ENCODE data around the gene HSPA8. TPM values are rescaled to one million over a fixed set of nuclear protein-coding genes. Genes with fewer than 3 reads are reported as not detected.
A peak's percentile ranks its signal among the peaks of the same experiment; 100 is the strongest.

HSPA8 gene
- total and polyA plus RNA-seq, 7 experiments from 2014 or later = 763 to 2,366 (median 832) TPM

DNA sequence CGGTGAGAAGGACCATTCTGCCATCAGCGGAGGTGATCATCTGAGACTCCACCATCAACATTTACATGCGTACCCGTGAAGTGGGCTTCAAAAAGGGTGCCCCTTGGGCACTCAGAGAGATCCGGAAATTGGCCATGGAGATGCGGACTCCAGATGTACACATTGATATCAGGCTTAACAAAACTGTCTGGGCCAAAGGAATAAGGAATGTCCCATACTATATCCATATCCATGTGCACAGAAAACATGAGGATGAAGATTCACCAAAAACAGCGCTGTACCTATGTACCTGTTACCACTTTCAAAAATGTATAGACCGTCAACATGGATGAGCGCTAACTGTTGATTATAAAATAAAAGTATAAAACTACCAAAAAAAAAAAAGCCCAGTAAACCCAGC lies 10.8 kb downstream of the HSPA8 start:
- H3K36me3 ChIP-seq (ENCODE audit: control insufficient read depth in 2 of 3, insufficient read depth in 3 of 3, low read length in 3 of 3) = peaks cover 2 to 28% (median 7%) of the 10 kb centered on the region in 3 experiments
- H3K4me3 ChIP-seq (ENCODE audit: low read length) = no peak overlapping the region
- no peak overlapping the region for H3K4me3 Mint-ChIP-seq
- H3K9me3 ChIP-seq (ENCODE audit: control insufficient read depth in 2 of 3, low read length in 3 of 3) = no peaks in the 10 kb centered on the region
- DNase-seq = no peak
- no peak overlapping the region for H3K27ac ChIP-seq (ENCODE audit: low read depth, low read length)
- H3K36me3 Mint-ChIP-seq = peaks cover 0 to 25% (median 13%) of the 10 kb centered on the region in 5 donors
- H3K27me3 Mint-ChIP-seq = peaks cover 0 to 10% (median 0%) of the 10 kb centered on the region in 5 donors
- peaks cover 15 to 27% (median 22%) of the 10 kb centered on the region in 7 donors for H3K4me1 Mint-ChIP-seq
- H3K27ac Mint-ChIP-seq = no peak overlapping the region
- H3K9me3 Mint-ChIP-seq = no peaks in the 10 kb centered on the region
- no peak for ATAC-seq
- peaks cover 17 to 23% of the 10 kb centered on the region in 2 donors for H3K4me1 ChIP-seq (ENCODE audit: control insufficient read depth in 2 of 2, insufficient read depth in 2 of 2, low read length in 2 of 2)
- ChIA-PET CTCF (interaction anchor here (0.6 kb wide), 1 partner anchor 49 kb away, joined by 4 read pairs; no protein-coding TSS in a partner anchor), POLR2A (no interaction called here)
- intact Hi-C loops (cut with micrococcal nuclease) = loop anchor here in 1 of 2 donors (10.0 kb wide), 1 partner anchor 186 kb away; no protein-coding TSS in a partner anchor
- H3K27me3 ChIP-seq (ENCODE audit: control insufficient read depth in 2 of 2, insufficient read depth in 2 of 2, low read length in 2 of 2) = no peaks in the 10 kb centered on the region

- H3K9me3 ChIP-seq (ENCODE audit: control insufficient read depth in 2 of 3, low read length in 3 of 3) = no peaks in the 10 kb centered on the region
- intact Hi-C loops (cut with micrococcal nuclease) = no loop called here
- H3K4me3 ChIP-seq (ENCODE audit: low read length) = no peak overlapping the region
- Mint-ChIP-seq H3K4me1 (no peaks in the 10 kb centered on the region), H3K4me3 (no peak overlapping the region), H3K9me3 (no peaks in the 10 kb centered on the region), H3K27ac (no peak overlapping the region), H3K27me3 (peaks cover 0 to 10% (median 0%) of the 10 kb centered on the region in 5 donors), H3K36me3 (peaks cover 0 to 7% (median 0%) of the 10 kb centered on the region in 5 donors)
- H3K27ac ChIP-seq (ENCODE audit: low read depth, low read length) = no peak overlapping the region
- no peaks in the 10 kb centered on the region for H3K36me3 ChIP-seq (ENCODE audit: control insufficient read depth in 2 of 3, insufficient read depth in 3 of 3, low read length in 3 of 3)
- POLR2A ChIA-PET = interaction anchor here (1.4 to 1.8 kb wide), 2 partner anchors 9 to 11 kb away, joined by 4 to 6 read pairs; no protein-coding TSS in a partner anchor
- DNase-seq = no peak
- H3K4me1 ChIP-seq (ENCODE audit: control insufficient read depth in 2 of 2, insufficient read depth in 2 of 2, low read length in 2 of 2) = no peaks in the 10 kb centered on the region
- ATAC-seq = no peak
- CTCF ChIA-PET = interaction anchor here (1.4 kb wide), 1 partner anchor 30 kb away, joined by 3 read pairs; no protein-coding TSS in a partner anchor
- no peaks in the 10 kb centered on the region for H3K27me3 ChIP-seq (ENCODE audit: control insufficient read depth in 2 of 2, insufficient read depth in 2 of 2, low read length in 2 of 2)
Measured at GRCh38 chr11:123047947-123048293, 14.0 kb downstream of the HSPA8 start.

- Histone ChIP-seq H3K27me3 (ENCODE audit: control insufficient read depth in 2 of 2, insufficient read depth in 2 of 2, low read length in 2 of 2) (no peaks in the 10 kb centered on the region), H3K36me3 (ENCODE audit: control insufficient read depth in 2 of 3, insufficient read depth in 3 of 3, low read length in 3 of 3) (no peaks in the 10 kb centered on the region), H3K4me1 (ENCODE audit: control insufficient read depth in 2 of 2, insufficient read depth in 2 of 2, low read length in 2 of 2) (no peaks in the 10 kb centered on the region), H3K4me3 (ENCODE audit: low read length) (no peak overlapping the region), H3K9me3 (ENCODE audit: control insufficient read depth in 2 of 3, low read length in 3 of 3) (no peaks in the 10 kb centered on the region), H3K27ac (ENCODE audit: low read depth, low read length) (no peak overlapping the region)
- Mint-ChIP-seq H3K4me3 (no peak overlapping the region), H3K27ac (no peak overlapping the region), H3K9me3 (no peaks in the 10 kb centered on the region), H3K4me1 (no peaks in the 10 kb centered on the region), H3K36me3 (peaks cover 0 to 7% (median 0%) of the 10 kb centered on the region in 5 donors), H3K27me3 (peaks cover 0 to 10% (median 0%) of the 10 kb centered on the region in 5 donors)
- CTCF ChIA-PET = interaction anchor here (0.6 to 1.4 kb wide), 2 partner anchors 8 to 30 kb away, joined by 3 read pairs; no protein-coding TSS in a partner anchor
- intact Hi-C loops (cut with micrococcal nuclease) = no loop called here
- no peak for DNase-seq
- POLR2A ChIA-PET = interaction anchor here (0.6 to 1.8 kb wide), 3 partner anchors 9 to 244 kb away, joined by 3 to 6 read pairs (median 4); no protein-coding TSS in a partner anchor
- no peak for ATAC-seq
Measured at GRCh38 chr11:123047266-123047946, 14.5 kb downstream of the HSPA8 start.

GRCh38 chr11:123046473-123047259 lies 15.3 kb downstream of the HSPA8 start:
- H3K9me3 ChIP-seq (ENCODE audit: control insufficient read depth in 2 of 3, low read length in 3 of 3) = no peaks in the 10 kb centered on the region
- intact Hi-C loops (cut with micrococcal nuclease) = no loop called here
- CTCF ChIA-PET = interaction anchor here (0.6 to 1.4 kb wide), 3 partner anchors 9 to 194 kb away, joined by 3 read pairs; no protein-coding TSS in a partner anchor
- H3K27me3 ChIP-seq (ENCODE audit: control insufficient read depth in 2 of 2, insufficient read depth in 2 of 2, low read length in 2 of 2) = no peaks in the 10 kb centered on the region
- POLR2A ChIA-PET = interaction anchor here (0.7 to 1.8 kb wide), 4 partner anchors 10 to 233 kb away, joined by 4 to 6 read pairs (median 5); no protein-coding TSS in a partner anchor
- Mint-ChIP-seq H3K9me3 (no peaks in the 10 kb centered on the region), H3K4me3 (no peak overlapping the region), H3K4me1 (no peaks in the 10 kb centered on the region), H3K27ac (peak overlapping the region in 1 of 9 donors; percentile 56), H3K36me3 (peaks cover 0 to 2% (median 0%) of the 10 kb centered on the region in 5 donors), H3K27me3 (peaks cover 0 to 10% (median 0%) of the 10 kb centered on the region in 5 donors)
- no peak overlapping the region for H3K27ac ChIP-seq (ENCODE audit: low read depth, low read length)
- no peaks in the 10 kb centered on the region for H3K36me3 ChIP-seq (ENCODE audit: control insufficient read depth in 2 of 3, insufficient read depth in 3 of 3, low read length in 3 of 3)
- no peak overlapping the region for H3K4me3 ChIP-seq (ENCODE audit: low read length)
- ATAC-seq = no peak
- H3K4me1 ChIP-seq (ENCODE audit: control insufficient read depth in 2 of 2, insufficient read depth in 2 of 2, low read length in 2 of 2) = no peaks in the 10 kb centered on the region
- no peak for DNase-seq

DNA sequence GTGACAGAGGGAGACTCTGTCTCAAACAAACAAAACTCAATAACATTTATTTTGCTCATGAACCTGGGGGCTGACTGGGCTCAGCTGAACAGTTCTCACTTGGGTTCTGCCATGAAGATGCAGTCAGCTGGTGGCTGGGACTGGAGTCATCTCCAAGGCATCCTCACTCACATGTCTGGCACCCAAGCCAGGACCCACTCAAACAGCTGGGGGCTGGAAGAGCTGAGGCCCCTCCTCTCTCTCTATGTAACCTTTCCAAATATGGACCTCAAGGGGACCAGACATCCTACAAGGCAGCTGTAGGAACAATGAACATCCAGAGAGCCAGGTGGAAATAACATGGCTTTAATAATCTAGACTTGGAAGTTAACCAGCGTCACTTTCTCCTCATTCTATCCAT lies 16.8 kb downstream of the HSPA8 start:
- H3K4me3 Mint-ChIP-seq = no peak overlapping the region
- POLR2A ChIA-PET = no interaction called here
- H3K27ac Mint-ChIP-seq = no peak overlapping the region

DNA sequence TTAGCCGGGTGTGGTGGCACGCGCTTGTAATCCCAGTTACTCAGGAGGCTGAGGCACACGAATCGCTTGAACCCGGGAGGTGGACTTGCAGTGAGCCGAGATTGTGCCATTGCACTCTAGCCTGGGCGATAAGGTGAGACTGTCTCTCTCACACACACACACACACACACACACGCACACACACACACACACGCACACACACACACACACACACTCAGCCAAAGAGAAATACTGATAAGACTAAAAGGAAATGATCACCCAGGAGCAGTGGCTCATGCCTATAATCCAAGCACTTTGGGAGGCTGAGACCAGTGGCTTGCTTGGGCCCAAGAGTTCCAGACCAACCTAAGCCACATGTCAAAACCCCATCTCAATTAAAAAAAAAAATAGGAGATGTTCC lies 20.8 kb downstream of the HSPA8 start:
- ATAC-seq = no peak
- Mint-ChIP-seq H3K27me3 (peaks cover 0 to 5% (median 0%) of the 10 kb centered on the region in 5 donors), H3K36me3 (peaks cover 0 to 3% (median 0%) of the 10 kb centered on the region in 5 donors), H3K9me3 (peaks cover 0 to 2% (median 0%) of the 10 kb centered on the region in 11 donors), H3K4me3 (no peak overlapping the region), H3K4me1 (no peaks in the 10 kb centered on the region), H3K27ac (peak overlapping the region in 1 of 9 donors; percentile 6)
- no peaks in the 10 kb centered on the region for H3K36me3 ChIP-seq (ENCODE audit: control insufficient read depth in 2 of 3, insufficient read depth in 3 of 3, low read length in 3 of 3)
- no peaks in the 10 kb centered on the region for H3K4me1 ChIP-seq (ENCODE audit: control insufficient read depth in 2 of 2, insufficient read depth in 2 of 2, low read length in 2 of 2)
- H3K27ac ChIP-seq (ENCODE audit: low read depth, low read length) = no peak overlapping the region
- ChIA-PET POLR2A (no interaction called here), CTCF (interaction anchor here (0.7 kb wide), 1 partner anchor 343 kb away, joined by 3 read pairs; no protein-coding TSS in a partner anchor)
- H3K9me3 ChIP-seq (ENCODE audit: control insufficient read depth in 2 of 3, low read length in 3 of 3) = no peaks in the 10 kb centered on the region
- no peaks in the 10 kb centered on the region for H3K27me3 ChIP-seq (ENCODE audit: control insufficient read depth in 2 of 2, insufficient read depth in 2 of 2, low read length in 2 of 2)
- H3K4me3 ChIP-seq (ENCODE audit: low read length) = no peak overlapping the region
- intact Hi-C loops (cut with micrococcal nuclease) = no loop called here
- no peak for DNase-seq

More for the DNA sequence above, 16.8 kb downstream of the HSPA8 start:
- Histone ChIP-seq H3K27me3 (ENCODE audit: control insufficient read depth in 2 of 2, insufficient read depth in 2 of 2, low read length in 2 of 2) (no peaks in the 10 kb centered on the region), H3K4me1 (ENCODE audit: control insufficient read depth in 2 of 2, insufficient read depth in 2 of 2, low read length in 2 of 2) (no peaks in the 10 kb centered on the region), H3K36me3 (ENCODE audit: control insufficient read depth in 2 of 3, insufficient read depth in 3 of 3, low read length in 3 of 3) (no peaks in the 10 kb centered on the region), H3K4me3 (ENCODE audit: low read length) (no peak overlapping the region), H3K27ac (ENCODE audit: low read depth, low read length) (no peak overlapping the region), H3K9me3 (ENCODE audit: control insufficient read depth in 2 of 3, low read length in 3 of 3) (no peaks in the 10 kb centered on the region)
- Mint-ChIP-seq H3K36me3 (peaks cover 0 to 3% (median 0%) of the 10 kb centered on the region in 5 donors), H3K4me1 (no peaks in the 10 kb centered on the region), H3K27me3 (peaks cover 0 to 10% (median 0%) of the 10 kb centered on the region in 5 donors), H3K9me3 (peaks cover 0 to 2% (median 0%) of the 10 kb centered on the region in 11 donors)
- CTCF ChIA-PET = interaction anchor here (0.6 to 1.5 kb wide), 4 partner anchors 9 to 420 kb away, joined by 3 to 13 read pairs (median 3); no protein-coding TSS in a partner anchor
- DNase-seq (no peak), ATAC-seq (no peak)
- intact Hi-C loops (cut with micrococcal nuclease) = no loop called here
